Adipocyte (in vitro differentiated cells): ENCODE measurements around the gene KCNQ2.
A peak's percentile ranks its signal among the peaks of the same experiment; 100 is the strongest.

ENCODE experiments used
- DNase-seq: peaks from one replicate; pipeline ENCODE4 v3.0.0-alpha.2; 2015; ENCODE audit warnings: low read depth
- H3K27me3 ChIP-seq: replicated peaks from 2 replicates; pipeline ENCODE4 v1.7.0; 2013; ENCODE audit warnings: mild to moderate bottlenecking, low read length, moderate library complexity; ENCODE audit not compliant: control insufficient read depth, insufficient read depth
- H3K36me3 ChIP-seq: 2 replicates; pipeline ENCODE4 v1.7.0; 2013; ENCODE audit warnings: low read length, mild to moderate bottlenecking, moderate library complexity; ENCODE audit not compliant: control insufficient read depth, insufficient read depth, severe bottlenecking
- H3K4me1 ChIP-seq: 2 replicates; pipeline ENCODE4 v1.7.0; 2013; ENCODE audit warnings: mild to moderate bottlenecking, low read length, moderate library complexity; ENCODE audit not compliant: control insufficient read depth, insufficient read depth
- H3K4me3 ChIP-seq: 2 replicates; pipeline ENCODE4 v1.7.0; 2013; ENCODE audit warnings: mild to moderate bottlenecking, low read length, moderate library complexity
- H3K9ac ChIP-seq: 2 replicates; pipeline ENCODE4 v1.7.0; 2013; ENCODE audit warnings: mild to moderate bottlenecking, low read length, moderate library complexity
- H3K9me3 ChIP-seq: 2 replicates; pipeline ENCODE4 v1.7.0; 2013; ENCODE audit warnings: mild to moderate bottlenecking, low read length, moderate library complexity; ENCODE audit not compliant: control insufficient read depth

The KCNQ2 gene

GRCh38 chr20:63445075-63445734 lies 27.2 kb downstream of the KCNQ2 start:
- no peak for DNase-seq
- Histone ChIP-seq H3K36me3 (no peaks in the 10 kb centered on the region), H3K4me3 (no peak overlapping the region), H3K9ac (no peak overlapping the region), H3K9me3 (no peaks in the 10 kb centered on the region), H3K4me1 (no peaks in the 10 kb centered on the region), H3K27me3 (peaks cover 25% of the 10 kb centered on the region)

GRCh38 chr20:63444548-63444947 lies 27.9 kb downstream of the KCNQ2 start:
- DNase-seq = no peak
- H3K27me3 ChIP-seq = peaks cover 25% of the 10 kb centered on the region
- H3K9me3 ChIP-seq = no peaks in the 10 kb centered on the region
- H3K9ac ChIP-seq = no peak overlapping the region
- H3K4me1 ChIP-seq = no peaks in the 10 kb centered on the region
- no peaks in the 10 kb centered on the region for H3K36me3 ChIP-seq
- no peak overlapping the region for H3K4me3 ChIP-seq

- no peaks in the 10 kb centered on the region for H3K36me3 ChIP-seq
- no peaks in the 10 kb centered on the region for H3K9me3 ChIP-seq
- no peak overlapping the region for H3K4me3 ChIP-seq
- peaks cover 25% of the 10 kb centered on the region for H3K27me3 ChIP-seq
- H3K9ac ChIP-seq = no peak overlapping the region
- DNase-seq = no peak
- H3K4me1 ChIP-seq = no peaks in the 10 kb centered on the region
Measured at GRCh38 chr20:63443606-63444395, 28.7 kb downstream of the KCNQ2 start.

- no peaks in the 10 kb centered on the region for H3K36me3 ChIP-seq
- H3K4me1 ChIP-seq = no peaks in the 10 kb centered on the region
- H3K4me3 ChIP-seq = no peak overlapping the region
- DNase-seq = peak; percentile 52
- H3K27me3 ChIP-seq = peaks cover 19% of the 10 kb centered on the region
- H3K9me3 ChIP-seq = no peaks in the 10 kb centered on the region
- H3K9ac ChIP-seq = no peak overlapping the region
Measured at GRCh38 chr20:63442100-63442493, 30.4 kb downstream of the KCNQ2 start.

- no peak for DNase-seq
Measured at GRCh38 chr20:63441136-63442099, 31.0 kb downstream of the KCNQ2 start.

GRCh38 chr20:63440366-63440955 lies 32.0 kb downstream of the KCNQ2 start:
- Histone ChIP-seq H3K27me3 (peaks cover 20% of the 10 kb centered on the region), H3K9me3 (no peaks in the 10 kb centered on the region), H3K4me3 (no peak overlapping the region), H3K36me3 (no peaks in the 10 kb centered on the region), H3K4me1 (no peaks in the 10 kb centered on the region), H3K9ac (no peak overlapping the region)
- DNase-seq = no peak

More at GRCh38 chr20:63441136-63442099, 31.0 kb downstream of the KCNQ2 start:
- Histone ChIP-seq H3K9me3 (no peaks in the 10 kb centered on the region), H3K4me3 (no peak overlapping the region), H3K27me3 (peaks cover 20% of the 10 kb centered on the region), H3K4me1 (no peaks in the 10 kb centered on the region), H3K9ac (no peak overlapping the region), H3K36me3 (no peaks in the 10 kb centered on the region)

- no peak for DNase-seq
- no peaks in the 10 kb centered on the region for H3K36me3 ChIP-seq
- H3K9ac ChIP-seq = no peak overlapping the region
- no peaks in the 10 kb centered on the region for H3K9me3 ChIP-seq
- peaks cover 17% of the 10 kb centered on the region for H3K27me3 ChIP-seq
- no peaks in the 10 kb centered on the region for H3K4me1 ChIP-seq
- no peak overlapping the region for H3K4me3 ChIP-seq
Measured at GRCh38 chr20:63439866-63440265, 32.6 kb downstream of the KCNQ2 start.

GRCh38 chr20:63438121-63438520 lies 34.3 kb downstream of the KCNQ2 start:
- Histone ChIP-seq H3K9me3 (no peaks in the 10 kb centered on the region), H3K9ac (no peak overlapping the region), H3K4me1 (peaks cover 3% of the 10 kb centered on the region), H3K36me3 (no peaks in the 10 kb centered on the region), H3K27me3 (peaks cover 29% of the 10 kb centered on the region), H3K4me3 (no peak overlapping the region)
- DNase-seq = no peak

- peak; percentile 16 for DNase-seq
- no peaks in the 10 kb centered on the region for H3K9me3 ChIP-seq
- no peak overlapping the region for H3K4me3 ChIP-seq
- H3K9ac ChIP-seq = no peak overlapping the region
- peaks cover 3% of the 10 kb centered on the region for H3K4me1 ChIP-seq
- no peaks in the 10 kb centered on the region for H3K36me3 ChIP-seq
- peaks cover 23% of the 10 kb centered on the region for H3K27me3 ChIP-seq
Measured at GRCh38 chr20:63435552-63435951, 36.9 kb downstream of the KCNQ2 start.

GRCh38 chr20:63434599-63435378 lies 37.7 kb downstream of the KCNQ2 start:
- no peaks in the 10 kb centered on the region for H3K36me3 ChIP-seq
- peak overlapping the region; percentile 3 for H3K4me3 ChIP-seq
- H3K27me3 ChIP-seq = peaks cover 20% of the 10 kb centered on the region
- DNase-seq = peak; percentile 66
- no peaks in the 10 kb centered on the region for H3K9me3 ChIP-seq
- no peak overlapping the region for H3K9ac ChIP-seq
- peaks cover 3% of the 10 kb centered on the region for H3K4me1 ChIP-seq
